Activated T-cell treated with anti-CD3 and anti-CD28 coated beads for 48 hours (primary cell): ENCODE measurements around the gene DDI2.
A peak's percentile ranks its signal among the peaks of the same experiment; 100 is the strongest.
"Not testable (repeated sequence)": the region's sequence is repeated elsewhere in the genome, so short reads cannot be mapped to it uniquely, and the experiment has no call there.

Experiments
- DNase-seq: peaks from one replicate; pipeline ENCODE4 v3.0.0-alpha.2; 2020; ENCODE audit warnings: low read depth

Gene DDI2

GRCh38 chr1:15617173-15618076 lies at the start of gene DDI2:
Gene DDI2, plus strand, starts transcription at chr1:15617458. Its CDS starts 213 bp downstream, at chr1:15617671.
- DNase-seq = peak; percentile 96

- DNase-seq = no peak
Measured at GRCh38 chr1:15568387-15569073, 48.7 kb upstream of the DDI2 start.

DNA sequence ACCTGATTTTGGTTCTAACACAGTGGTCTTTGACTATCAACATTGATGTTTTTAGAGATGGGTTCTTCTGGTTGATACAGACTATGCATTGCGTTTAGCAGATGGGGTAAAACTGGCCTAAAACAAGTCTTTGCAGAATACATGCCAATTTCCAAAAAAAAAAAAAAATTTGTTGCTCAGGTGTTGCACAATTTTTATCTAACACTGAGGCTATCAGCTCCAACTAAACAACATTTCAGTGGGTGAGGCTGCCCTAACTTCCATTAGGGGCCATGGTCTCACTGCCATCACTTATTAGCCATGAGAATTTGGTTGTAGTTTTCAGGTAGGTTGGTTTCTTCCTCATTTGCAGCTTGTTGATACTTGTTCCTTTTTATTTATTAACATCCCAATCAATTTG lies 46.4 kb upstream of the DDI2 start:
- no peak for DNase-seq

GRCh38 chr1:15571266-15571665 lies 46.0 kb upstream of the DDI2 start:
- DNase-seq = no peak

DNA sequence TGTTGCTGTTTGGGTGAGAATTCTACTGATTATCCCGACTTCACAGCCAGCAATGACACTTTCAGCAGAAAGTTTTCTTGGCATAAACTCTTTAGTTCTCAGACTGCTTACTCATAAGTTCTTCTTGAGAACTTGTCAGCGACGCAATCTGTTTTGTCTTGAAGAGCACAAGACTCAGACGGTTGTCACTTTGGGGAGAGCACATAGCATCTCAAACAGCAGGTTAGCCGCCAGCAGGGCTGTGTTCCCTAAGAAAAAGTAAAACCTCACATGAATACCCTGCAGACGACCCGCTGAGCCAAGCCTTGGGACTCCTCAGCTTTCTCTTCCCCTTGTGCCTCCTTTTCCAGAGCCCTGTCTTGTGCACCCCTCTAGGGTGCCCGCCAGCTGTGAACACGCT lies 43.8 kb upstream of the DDI2 start:
- no peak for DNase-seq

- DNase-seq = no peak
Measured at GRCh38 chr1:15574741-15575140, 42.5 kb upstream of the DDI2 start.

DNA sequence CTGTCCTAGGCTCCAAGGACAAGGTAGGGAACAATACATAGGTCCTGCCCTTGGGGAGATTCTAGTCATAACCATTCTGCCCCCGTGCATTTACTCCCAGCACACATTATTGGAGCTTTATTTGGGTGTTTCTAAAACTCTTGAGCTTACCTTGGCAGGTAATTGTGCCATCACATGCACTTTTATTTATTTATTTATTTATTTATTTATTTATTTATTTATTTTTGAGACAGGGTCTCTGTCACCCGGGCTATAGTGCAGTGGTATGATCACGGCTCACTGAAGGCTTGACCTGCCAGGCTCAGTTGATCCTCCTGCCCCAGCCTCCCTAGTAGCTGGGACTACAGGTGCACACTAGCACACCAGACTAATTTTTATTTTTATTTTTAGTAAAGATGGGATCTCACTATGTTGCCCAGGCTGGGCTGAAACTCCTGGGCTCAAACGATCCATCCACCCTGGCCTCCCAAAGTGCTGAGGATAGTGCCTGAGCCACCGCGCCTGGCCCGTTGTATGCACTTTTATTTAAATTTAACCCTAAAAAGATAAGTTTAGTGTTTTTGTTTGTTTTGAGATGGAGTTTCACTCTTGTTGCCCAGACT lies 41.6 kb upstream of the DDI2 start:
- no peak for DNase-seq

GRCh38 chr1:15577691-15578090 lies 39.6 kb upstream of the DDI2 start:
- no peak for DNase-seq

DNA sequence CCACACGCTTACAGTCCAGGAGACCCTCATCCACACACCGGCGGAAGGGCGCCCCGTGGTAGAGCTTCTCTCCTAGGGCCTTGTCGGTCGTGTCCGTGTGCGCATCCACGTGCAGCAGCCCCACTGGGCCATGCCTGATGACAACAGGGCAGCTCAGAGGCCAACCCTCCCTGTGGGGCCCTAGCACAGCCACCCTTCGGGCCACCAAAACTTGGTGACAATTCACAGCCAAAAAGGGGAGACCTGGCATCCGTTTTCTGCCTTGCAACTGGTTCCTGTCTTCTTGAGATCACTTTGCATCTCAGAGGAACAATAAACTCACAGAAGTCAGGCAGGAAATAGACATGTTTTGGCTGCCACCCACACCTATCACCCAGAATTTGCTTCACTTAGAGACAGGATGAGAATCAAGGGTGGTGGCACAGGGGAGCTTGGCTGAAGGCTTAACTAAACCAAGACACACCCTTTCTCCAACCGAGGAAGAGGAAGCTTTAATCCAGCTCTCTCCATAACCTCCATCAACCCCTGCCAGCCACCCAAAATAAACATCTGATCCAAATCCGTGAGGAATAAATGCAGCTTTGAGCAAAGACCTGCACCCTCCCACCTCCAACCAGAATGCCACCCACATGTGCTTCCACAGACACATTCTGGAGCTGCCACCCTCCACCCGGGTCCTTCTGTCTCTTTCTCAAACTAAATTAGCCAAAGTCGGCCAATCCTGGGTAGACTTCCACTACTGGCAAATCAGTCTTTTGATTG lies 38.2 kb upstream of the DDI2 start:
- DNase-seq = no peak

- no peak for DNase-seq
Measured at GRCh38 chr1:15579683-15580047, 37.6 kb upstream of the DDI2 start.

- DNase-seq = no peak
Measured at GRCh38 chr1:15583016-15583706, 34.1 kb upstream of the DDI2 start.

DNA sequence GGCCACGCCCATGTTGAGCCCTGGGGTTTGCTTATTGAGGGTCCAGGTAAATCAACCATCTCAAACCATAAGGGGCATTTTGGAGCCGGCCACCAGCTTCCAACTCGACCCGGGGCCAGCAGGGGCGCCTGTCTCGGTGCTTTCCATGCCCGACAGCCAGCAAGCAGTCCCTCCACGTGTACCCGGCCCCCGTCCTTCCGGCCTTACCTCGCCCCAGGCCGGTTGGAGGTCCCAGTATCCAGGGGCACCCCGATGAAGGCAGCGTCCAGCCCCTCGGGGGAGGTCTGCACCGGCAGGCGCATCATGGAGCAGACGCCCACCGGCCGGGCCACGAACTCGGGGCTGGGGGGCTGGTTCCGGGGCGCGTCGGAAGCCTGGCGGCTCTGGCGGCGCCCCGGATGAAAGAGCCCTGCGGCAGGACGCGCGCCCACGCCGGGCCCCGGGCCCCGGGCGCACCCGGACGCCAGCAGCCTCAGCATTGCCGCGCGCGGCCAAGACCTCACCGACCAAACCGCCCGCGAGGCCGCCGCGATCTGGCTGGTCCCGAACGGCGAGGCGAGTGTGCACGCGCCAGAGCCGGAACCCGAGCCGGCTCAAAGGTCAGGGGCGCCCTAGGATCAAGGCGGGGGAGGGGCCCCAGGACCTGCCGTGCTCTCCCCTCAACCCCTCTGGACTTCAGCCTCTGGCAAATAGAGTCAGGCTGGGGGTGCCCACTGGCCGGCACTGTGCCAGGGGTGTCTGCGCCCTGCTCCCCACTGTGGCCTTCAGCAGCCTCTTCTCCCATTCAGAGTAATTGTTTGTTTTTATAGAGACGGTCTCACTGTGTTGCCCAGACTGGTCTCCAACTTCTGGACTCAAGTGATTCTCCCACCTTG lies 32.5 kb upstream of the DDI2 start, which contains the start of gene AGMAT:
AGMAT (minus strand) TSS at position 563 of the 875 bp plus-strand sequence; CDS start at position 479, 84 bp downstream.
- DNase-seq = peak; percentile 64

DNA sequence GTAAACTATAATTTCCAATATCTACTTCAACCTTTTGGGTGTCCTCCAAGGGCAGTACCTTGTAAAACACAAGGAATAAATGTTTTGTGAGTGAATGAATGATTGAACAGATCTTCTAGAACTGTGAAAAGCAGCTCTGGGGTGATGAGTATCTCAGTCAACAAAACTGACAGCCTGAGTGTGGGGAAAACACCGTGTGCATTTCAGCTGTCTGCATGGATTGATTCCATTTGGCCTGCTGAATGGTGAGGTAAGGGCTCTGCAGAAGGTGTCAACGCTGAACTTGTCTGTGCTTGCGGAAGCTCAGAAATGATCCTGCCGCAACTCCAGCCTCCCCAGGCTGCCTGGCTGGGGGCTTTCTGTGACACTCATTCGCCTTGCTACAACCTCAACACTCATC lies 25.0 kb upstream of the DDI2 start:
- DNase-seq = no peak

DNA sequence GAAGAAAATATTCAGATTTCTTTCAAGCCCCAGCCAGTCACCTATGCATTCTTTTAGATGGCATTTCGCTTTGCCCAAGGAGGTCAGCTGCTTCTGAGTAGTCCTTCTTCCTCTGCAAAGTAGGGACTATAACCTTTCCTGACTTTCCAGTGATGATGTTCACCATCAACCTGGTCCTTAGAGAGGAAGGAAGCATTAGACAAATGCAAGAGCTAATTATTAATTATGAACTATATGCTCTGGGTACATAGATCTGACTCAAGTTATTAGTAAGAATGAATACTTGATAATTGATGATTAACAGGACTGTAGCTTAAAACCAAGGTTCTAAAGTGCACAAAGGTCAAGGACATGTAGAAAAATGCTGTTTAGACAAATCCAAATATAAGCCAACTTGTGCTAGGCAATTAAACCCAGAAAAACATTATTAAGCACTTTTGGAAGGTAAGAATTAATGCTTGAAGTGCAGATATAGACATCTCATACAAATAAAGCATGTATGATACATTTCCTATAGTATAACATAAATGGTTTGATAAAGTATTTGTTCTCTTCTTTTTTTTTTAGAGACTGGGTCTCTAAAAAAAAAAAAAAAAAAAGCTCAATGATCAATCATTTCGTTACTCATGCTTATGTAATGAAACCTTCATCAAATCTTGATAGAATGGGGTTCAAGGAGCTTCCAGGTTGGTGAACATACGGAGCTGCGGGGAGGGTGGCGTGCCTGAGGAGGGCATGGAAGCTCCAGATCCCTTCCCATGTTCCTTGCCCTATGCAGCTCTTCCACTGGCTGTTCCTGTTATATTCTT lies 21.2 kb upstream of the DDI2 start:
- no peak for DNase-seq

DNA sequence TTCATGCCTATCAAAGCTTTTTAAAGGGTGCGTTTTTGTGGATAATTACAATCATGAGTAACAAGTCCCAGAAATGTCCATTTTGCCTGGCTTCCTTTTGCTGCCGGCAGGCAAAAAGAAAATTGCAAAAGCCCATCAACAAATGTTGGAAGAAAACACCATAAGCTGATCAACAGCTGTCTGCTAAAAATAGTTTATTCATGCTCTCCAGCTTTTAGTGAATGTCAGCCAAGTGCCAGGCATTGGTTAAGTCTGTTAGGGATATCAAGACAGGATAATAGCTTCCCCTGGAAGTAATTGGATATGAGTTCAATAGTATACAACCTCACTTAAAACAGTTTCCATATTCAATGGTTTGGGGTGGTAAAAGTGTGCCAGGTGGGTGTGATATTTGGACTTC lies 18.8 kb upstream of the DDI2 start:
- DNase-seq = no peak

DNA sequence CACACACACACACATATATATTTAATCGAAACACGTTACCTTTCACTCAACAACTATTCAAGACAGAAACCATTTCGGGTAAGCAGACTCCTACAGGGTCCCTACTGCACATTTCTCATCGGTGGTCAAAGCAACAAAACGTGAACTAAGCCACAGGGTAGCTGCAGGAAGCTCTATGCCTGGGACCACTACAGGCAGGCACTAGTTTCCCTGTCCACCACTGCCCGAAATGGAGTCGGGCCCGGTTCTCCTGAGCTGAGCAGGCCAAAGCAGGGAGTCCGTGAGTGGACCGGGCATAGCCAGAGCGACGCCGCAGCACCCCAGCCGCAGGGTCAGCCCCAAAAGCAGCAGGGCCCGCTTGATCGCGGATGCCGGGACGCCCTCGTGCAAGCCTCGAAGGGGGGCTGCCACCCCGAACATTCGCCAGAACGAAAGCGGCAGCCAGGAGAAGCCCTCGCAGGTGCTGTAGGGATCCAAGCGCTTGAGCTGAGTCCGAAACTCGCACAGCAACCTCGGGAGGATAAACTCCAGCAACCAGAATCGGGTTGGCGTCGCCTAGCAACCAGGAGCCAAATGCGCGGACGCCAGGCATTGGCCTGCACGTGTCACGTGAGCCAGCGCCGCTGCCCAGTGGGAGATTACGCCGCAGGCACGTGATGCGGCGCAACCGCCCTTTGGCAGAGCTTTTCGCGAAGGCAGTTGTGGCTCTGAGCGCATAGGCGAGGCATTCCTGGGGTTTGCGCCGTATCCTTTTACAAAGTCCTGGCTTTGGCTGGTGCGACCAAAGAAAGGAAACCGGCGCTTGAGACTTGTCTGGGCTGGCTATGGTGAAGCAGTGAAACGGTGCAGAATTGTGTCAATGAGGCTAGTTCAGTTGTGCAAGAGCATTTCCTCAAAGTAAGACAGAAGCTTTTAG lies 13.9 kb upstream of the DDI2 start:
- peak; percentile 90 for DNase-seq

- not testable (repeated sequence) for DNase-seq
Measured at GRCh38 chr1:15603966-15604282, 13.3 kb upstream of the DDI2 start.

DNA sequence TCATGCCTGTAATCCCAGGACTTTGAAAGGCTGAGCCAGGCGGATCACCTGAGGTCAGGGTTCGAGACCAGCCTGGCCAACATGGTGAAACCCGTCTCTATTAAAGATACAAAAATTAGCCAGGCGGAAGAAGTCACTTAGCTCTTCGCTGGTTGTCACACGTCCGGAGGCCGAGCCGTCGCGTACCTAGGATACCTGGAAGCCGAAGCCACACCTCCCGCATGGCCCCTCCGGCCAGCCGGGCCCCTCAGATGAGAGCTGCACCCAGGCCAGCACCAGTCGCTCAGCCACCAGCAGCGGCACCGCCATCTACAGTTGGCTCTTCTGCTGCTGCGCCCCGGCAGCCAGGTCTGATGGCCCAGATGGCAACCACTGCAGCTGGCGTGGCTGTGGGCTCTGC lies 12.9 kb upstream of the DDI2 start:
- not testable (repeated sequence) for DNase-seq
